ENCODE data around the gene NLRP10. TPM values are rescaled to one million over a fixed set of nuclear protein-coding genes. Genes with fewer than 3 reads are reported as not detected.

Gene NLRP10
- total and polyA plus RNA-seq, 2 of the 13 experiments (the other 11 are each of a cell fraction or from before 2014, with no cell fraction given) = not detected

DNA sequence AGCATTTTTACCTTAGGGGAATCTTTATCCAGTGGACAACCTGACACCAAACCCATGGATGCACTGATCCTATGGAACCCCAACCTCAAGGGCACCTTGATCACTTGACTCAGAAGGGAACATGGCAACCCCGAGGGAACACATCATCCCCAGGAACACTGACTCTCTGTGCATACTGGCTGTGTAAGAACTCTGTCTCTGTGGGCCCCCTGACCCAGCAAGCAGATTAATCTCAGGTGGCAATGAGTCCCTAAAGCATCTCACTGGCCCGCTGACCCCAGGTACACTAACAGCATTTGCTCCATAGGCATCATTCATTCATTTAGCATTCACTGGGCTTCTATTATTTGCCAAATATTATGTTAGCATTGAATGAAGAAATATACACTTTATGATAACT lies 38.8 kb upstream of the NLRP10 start (continued):
- TF ChIP-seq, protein P1, sequence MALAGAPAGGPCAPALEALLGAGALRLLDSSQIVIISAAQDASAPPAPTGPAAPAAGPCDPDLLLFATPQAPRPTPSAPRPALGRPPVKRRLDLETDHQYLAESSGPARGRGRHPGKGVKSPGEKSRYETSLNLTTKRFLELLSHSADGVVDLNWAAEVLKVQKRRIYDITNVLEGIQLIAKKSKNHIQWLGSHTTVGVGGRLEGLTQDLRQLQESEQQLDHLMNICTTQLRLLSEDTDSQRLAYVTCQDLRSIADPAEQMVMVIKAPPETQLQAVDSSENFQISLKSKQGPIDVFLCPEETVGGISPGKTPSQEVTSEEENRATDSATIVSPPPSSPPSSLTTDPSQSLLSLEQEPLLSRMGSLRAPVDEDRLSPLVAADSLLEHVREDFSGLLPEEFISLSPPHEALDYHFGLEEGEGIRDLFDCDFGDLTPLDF (CRISPR knock-in tag; IDR thresholded peaks at IDR 0.05) = no peak
- TF ChIP-seq ZFY (CRISPR knock-in tag; IDR thresholded peaks at IDR 0.05) (no peak), POLR2AphosphoS2 (IDR thresholded peaks at IDR 0.05; ENCODE audit: low read depth, low read length) (no peak), SETDB1 (CRISPR knock-in tag; IDR thresholded peaks at IDR 0.05; ENCODE audit: borderline replicate concordance) (no peak)
- TF ChIP-seq, protein P2, sequence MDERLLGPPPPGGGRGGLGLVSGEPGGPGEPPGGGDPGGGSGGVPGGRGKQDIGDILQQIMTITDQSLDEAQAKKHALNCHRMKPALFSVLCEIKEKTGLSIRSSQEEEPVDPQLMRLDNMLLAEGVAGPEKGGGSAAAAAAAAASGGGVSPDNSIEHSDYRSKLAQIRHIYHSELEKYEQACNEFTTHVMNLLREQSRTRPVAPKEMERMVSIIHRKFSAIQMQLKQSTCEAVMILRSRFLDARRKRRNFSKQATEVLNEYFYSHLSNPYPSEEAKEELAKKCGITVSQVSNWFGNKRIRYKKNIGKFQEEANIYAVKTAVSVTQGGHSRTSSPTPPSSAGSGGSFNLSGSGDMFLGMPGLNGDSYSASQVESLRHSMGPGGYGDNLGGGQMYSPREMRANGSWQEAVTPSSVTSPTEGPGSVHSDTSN (CRISPR knock-in tag; IDR thresholded peaks at IDR 0.05) = no peak

DNA sequence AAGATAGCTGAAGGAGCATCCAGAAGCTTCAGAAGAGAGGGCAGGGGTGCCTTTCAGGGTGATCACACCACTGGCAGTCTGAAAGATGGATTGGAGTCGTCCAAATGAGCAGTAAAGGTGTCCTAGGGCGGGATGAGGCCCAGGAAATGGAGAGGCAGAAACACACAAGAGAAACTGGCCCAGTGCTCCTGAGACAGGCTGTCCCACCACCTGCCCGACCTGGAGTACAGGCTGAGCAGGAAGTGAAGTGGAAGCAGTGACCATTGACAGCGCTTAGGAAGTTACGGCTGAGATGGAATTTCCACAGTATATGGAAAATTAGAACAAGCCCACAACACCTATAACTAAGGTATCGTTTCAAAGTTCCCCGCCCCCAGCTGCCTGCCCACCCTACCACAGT lies 37.9 kb upstream of the NLRP10 start:
- Histone ChIP-seq H2AFZ (ENCODE audit: low read length) (no peak overlapping the region), H3K36me3 (replicated peaks in 1 of 2; ENCODE audit: control insufficient read depth in 1 of 2, insufficient read depth in 2 of 2, low read length in 2 of 2) (peaks cover 3 to 6% of the 10 kb centered on the region in 2 experiments; a peak in 3 of 5 replicates), H3K27ac (ENCODE audit: extremely low read length, insufficient read depth, low read length) (no peak overlapping the region), H3K9me3 (ENCODE audit: low read length) (no peaks in the 10 kb centered on the region), H3K4me1 (ENCODE audit: insufficient read depth, low read length) (peaks cover 13% of the 10 kb centered on the region), H3K9ac (ENCODE audit: insufficient read depth, low read depth, low read length) (no peak overlapping the region), H3K79me2 (ENCODE audit: insufficient read depth, low read length) (no peaks in the 10 kb centered on the region), H3K4me3 (replicated peaks in 1 of 3; ENCODE audit: insufficient read depth in 1 of 3, low read depth in 2 of 3, low read length in 3 of 3) (no peak overlapping the region), H3K4me2 (ENCODE audit: low read depth, low read length) (no peak overlapping the region), H3K27me3 (ENCODE audit: control insufficient read depth in 1 of 2, insufficient read depth in 2 of 2, low read length in 2 of 2) (no peaks in the 10 kb centered on the region), H4K20me1 (ENCODE audit: insufficient read depth, low read length) (no peaks in the 10 kb centered on the region)
- ChIA-PET POLR2A (no interaction called here), CTCF (ENCODE audit: low intra/inter-chr PET ratio, low total read pairs) (no interaction called here)
- no peak for FAIRE-seq
- TF ChIP-seq TBP (CRISPR knock-in tag; IDR thresholded peaks at IDR 0.05) (no peak), POLR2G (IDR thresholded peaks at IDR 0.05; ENCODE audit: low read depth, low read length) (0 out of 2 replicates have a peak, but pooled peaks have one; percentile 20), SRSF4 (IDR thresholded peaks at IDR 0.05; ENCODE audit: low read depth, low read length, poor library complexity, severe bottlenecking) (no peak)
- DNase-seq (ENCODE audit: low spot score) = no peak
- in situ Hi-C loops (cut with HindIII; ENCODE audit: extremely low pct_ligation_motif_present, low pct_unique_long_range_greater_than_20kb) = loop anchor here (10.0 kb wide), 2 partner anchors 92 to 262 kb away; partner anchors contain the start of gene LMO1
- peak; percentile 14; the same call in 2 of the 3 replicates for ATAC-seq
- BruUV-seq (replicated peaks) = no TSS peak
- intact Hi-C loops (cut with micrococcal nuclease; ENCODE audit: unreplicated experiment) = no loop called here
- WGBS (ENCODE audit: low lambda C conversion rate) = 64% methylated on average over 7 of the region's 7 CpGs
